T-cell (primary cell): ENCODE data around the gene KDM6A. TPM values are rescaled to one million over a fixed set of nuclear protein-coding genes. Genes with fewer than 3 reads are reported as not detected.
"Not testable (repeated sequence)": the region's sequence is repeated elsewhere in the genome, so short reads cannot be mapped to it uniquely, and the experiment has no call there.

Experiments
- ATAC-seq, 4 experiments: fragments of 200-7000 bp in 3 of 4; fragments of 150-1000 bp in 1 of 4; cut with Tn5 transposase; replicated peaks in 1 of 4; 1 replicate in 3 of 4; 2 replicates in 1 of 4; pipeline ENCODE4 v1.10.0; 2021; ENCODE audit warnings: moderate library complexity in 3 of 4, mild to moderate bottlenecking in 2 of 4, moderate number of reproducible peaks in 1 of 4
- CTCF ChIA-PET, 2 donors: fragments of 300-600 bp; sonication (Branson Sonifier 250); formaldehyde crosslinking; loops; one replicate each; lab custom pipeline; 2022; ENCODE audit warnings: antibody characterized with exemption in 2 of 2; lab: Charles Lee
- POLR2A ChIA-PET, 2 donors: fragments of 300-600 bp; sonication (Branson Sonifier 250); formaldehyde crosslinking; loops; one replicate each; lab custom pipeline; 2022; ENCODE audit warnings: antibody characterized with exemption in 2 of 2; lab: Charles Lee
- DNase-seq, 35 experiments: peaks; one replicate each; pipeline versions ENCODE4 v3.0.0 to v3.0.0-alpha.2; 2013 to 2023
- H3K27ac ChIP-seq: one replicate; pipeline ENCODE4 v1.5.1; 2013; ENCODE audit warnings: low read length
- H3K27me3 ChIP-seq, 2 experiments: replicated peaks in 1 of 2; 1 replicate in 1 of 2; 2 replicates in 1 of 2; pipeline versions ENCODE4 v1.6.1 to v1.7.0; 2013; ENCODE audit warnings: low read length in 1 of 2, mixed read lengths in 1 of 2; ENCODE audit not compliant: control insufficient read depth in 2 of 2, insufficient read depth in 2 of 2; ENCODE audit errors: extremely low read depth in 1 of 2
- H3K36me3 ChIP-seq, 2 donors: 1 replicate in 1 of 2; 2 replicates in 1 of 2; pipeline versions ENCODE4 v1.6.1 to v1.7.0; 2013; ENCODE audit warnings: low read length in 1 of 2; ENCODE audit not compliant: control insufficient read depth in 2 of 2, insufficient read depth in 1 of 2; ENCODE audit errors: extremely low read depth in 1 of 2
- H3K4me1 ChIP-seq, 2 experiments: 1 replicate in 1 of 2; 2 replicates in 1 of 2; pipeline versions ENCODE4 v1.6.1 to v1.7.0; 2013; ENCODE audit warnings: low read length in 2 of 2, mixed read lengths in 1 of 2; ENCODE audit not compliant: insufficient read depth in 2 of 2, control insufficient read depth in 1 of 2; ENCODE audit errors: extremely low read depth in 1 of 2
- H3K4me3 ChIP-seq, 2 donors: 1 replicate in 1 of 2; 2 replicates in 1 of 2; pipeline versions ENCODE4 v1.5.1 to v1.7.0; 2013; ENCODE audit warnings: mild to moderate bottlenecking in 2 of 2, low read length in 1 of 2, moderate library complexity in 1 of 2; ENCODE audit not compliant: control insufficient read depth in 1 of 2; ENCODE audit errors: extremely low read depth in 1 of 2
- H3K9me3 ChIP-seq: 2 replicates; pipeline ENCODE4 v1.7.0; 2013
- H3K27ac Mint-ChIP-seq, 2 donors: one replicate each; pipeline ENCODE4 v1.8.0; 2020 to 2021; ENCODE audit warnings: mild to moderate bottlenecking in 2 of 2, mixed read lengths in 2 of 2
- H3K27me3 Mint-ChIP-seq, 2 donors: one replicate each; pipeline ENCODE4 v1.8.0; 2021 to 2022; ENCODE audit warnings: mixed read lengths in 2 of 2
- H3K36me3 Mint-ChIP-seq: one replicate; pipeline ENCODE4 v1.8.0; 2021; ENCODE audit warnings: mixed read lengths
- H3K4me1 Mint-ChIP-seq, 3 donors: one replicate each; pipeline ENCODE4 v1.8.0; 2020 to 2022; ENCODE audit warnings: mixed read lengths in 3 of 3, mild to moderate bottlenecking in 1 of 3
- H3K4me3 Mint-ChIP-seq, 3 donors: one replicate each; pipeline ENCODE4 v1.8.0; 2020 to 2022; ENCODE audit warnings: mild to moderate bottlenecking in 3 of 3, mixed read lengths in 3 of 3, moderate library complexity in 3 of 3
- H3K9me3 Mint-ChIP-seq, 3 donors: one replicate each; pipeline ENCODE4 v1.8.0; 2020 to 2022; ENCODE audit warnings: mixed read lengths in 3 of 3
- WGBS: methylation state at CpG from one replicate; pipeline ENCODE4 v1.1.5; 2013; ENCODE audit warnings: missing lambda C conversion rate; ENCODE audit not compliant: insufficient coverage; 5-methylcytosine and 5-hydroxymethylcytosine counted together
- total RNA-seq, 35 experiments: library from RNA in 6 of 35; stranded (reverse) in 6 of 35; fragments of 120-200 nt in 1 of 35; gene quantifications; one replicate each; pipeline versions ENCODE4 v1.2.1 to v1.2.4 and lab custom pipeline; 2013 to 2026

Gene KDM6A
- total RNA-seq, 5 donors from 2014 or later (not counting 1 experiment from before 2014, with no cell fraction given), result 37.1 to 97.3 (median 55.7) TPM

DNA sequence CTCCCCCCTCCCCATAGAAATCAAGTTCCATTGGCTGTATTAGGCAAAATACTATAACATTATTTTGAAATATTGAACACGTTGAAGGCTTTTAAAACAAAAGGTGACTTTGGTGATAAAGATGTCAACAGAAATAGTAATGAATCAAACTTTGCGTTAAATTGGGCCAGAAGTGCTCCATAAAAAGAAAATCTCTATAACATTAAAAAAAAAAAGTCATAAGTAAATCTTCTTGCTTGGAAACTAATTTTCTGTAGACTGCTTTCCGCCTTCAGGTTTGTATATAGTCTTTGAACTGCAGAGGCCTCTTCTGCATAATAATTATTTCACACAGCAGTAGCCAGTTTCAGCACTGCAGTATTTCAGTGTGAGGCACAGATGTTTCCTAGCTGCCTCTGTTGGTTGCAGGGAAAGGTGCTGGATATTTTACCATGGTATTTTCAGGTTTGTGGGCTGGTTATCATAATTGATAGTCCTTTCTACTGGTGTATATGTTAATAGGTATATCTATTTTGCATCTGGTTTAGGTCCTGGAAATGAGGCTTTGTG, 158.9 kb downstream of the KDM6A start:
- peaks cover 48 to 64% (median 61%) of the 10 kb centered on the region in 3 donors for H3K4me1 Mint-ChIP-seq
- no peak overlapping the region for H3K27ac Mint-ChIP-seq
- H3K27me3 Mint-ChIP-seq, result no peaks in the 10 kb centered on the region
- Histone ChIP-seq H3K9me3 (no peaks in the 10 kb centered on the region), H3K27ac (no peak overlapping the region), H3K27me3 (no peaks in the 10 kb centered on the region), H3K4me3 (no peak overlapping the region), H3K4me1 (no peaks in the 10 kb centered on the region), H3K36me3 (peaks cover 0 to 6% of the 10 kb centered on the region in 2 donors)
- no peak overlapping the region for H3K4me3 Mint-ChIP-seq
- POLR2A ChIA-PET, result no interaction called here
- CTCF ChIA-PET, result interaction anchor here in 1 of 2 donors (0.6 kb wide), 1 partner anchor 158 kb away, joined by 4 read pairs; no protein-coding TSS in a partner anchor
- no CpG with 5 or more reads among the region's 3 CpGs for whole genome bisulfite sequencing
- no peaks in the 10 kb centered on the region for H3K9me3 Mint-ChIP-seq
- H3K36me3 Mint-ChIP-seq, result peaks cover 7% of the 10 kb centered on the region
- ATAC-seq (no peak), DNase-seq (no peak)

DNA sequence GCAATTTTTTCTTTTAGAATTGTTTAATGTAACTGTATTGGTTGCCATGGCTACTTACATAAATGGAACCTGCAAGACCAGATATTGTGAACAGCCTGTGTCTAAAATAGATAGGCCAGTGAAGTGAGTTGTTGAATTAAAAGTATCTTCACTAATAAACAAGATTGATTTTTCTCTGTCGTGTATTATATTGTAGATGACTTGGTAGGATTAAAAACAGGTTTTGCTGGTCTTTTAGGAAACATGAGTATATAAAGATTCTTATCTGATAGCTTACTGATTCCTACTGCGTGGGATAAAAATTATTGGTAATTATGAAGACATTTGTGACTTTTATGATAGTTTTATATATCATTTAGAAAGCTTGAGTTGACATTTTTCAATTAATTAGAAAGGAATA, 162.1 kb downstream of the KDM6A start:
- ChIA-PET POLR2A (no interaction called here), CTCF (no interaction called here)
- Mint-ChIP-seq H3K27ac (no peak overlapping the region), H3K36me3 (peaks cover 16% of the 10 kb centered on the region), H3K4me3 (no peak overlapping the region), H3K9me3 (no peaks in the 10 kb centered on the region), H3K27me3 (no peaks in the 10 kb centered on the region), H3K4me1 (peaks cover 25 to 39% (median 34%) of the 10 kb centered on the region in 3 donors)
- Histone ChIP-seq H3K27ac (no peak overlapping the region), H3K4me1 (no peaks in the 10 kb centered on the region), H3K27me3 (no peaks in the 10 kb centered on the region), H3K36me3 (no peaks in the 10 kb centered on the region), H3K9me3 (no peaks in the 10 kb centered on the region), H3K4me3 (no peak overlapping the region)
- DNase-seq (no peak), ATAC-seq (no peak)
- WGBS, result no CpG with 5 or more reads among the region's 2 CpGs

DNA sequence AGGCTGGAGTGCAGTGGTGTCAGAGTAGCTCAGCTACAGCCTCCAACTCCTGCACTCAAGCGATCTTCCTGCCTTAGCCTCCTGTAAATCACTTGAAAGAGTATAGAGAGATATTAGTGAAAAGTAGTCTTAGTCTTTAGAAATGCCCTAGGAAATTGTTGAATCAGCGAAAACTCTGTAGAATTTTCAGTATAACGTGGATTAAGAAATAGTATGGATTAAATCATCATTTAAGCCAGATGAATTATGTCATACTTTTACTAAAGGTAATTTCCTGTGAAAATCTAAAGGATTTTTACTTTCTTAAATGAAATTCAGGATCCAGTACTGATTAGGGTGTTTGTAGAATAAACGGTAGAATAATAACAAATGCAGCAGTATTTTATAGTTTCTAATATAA, 163.2 kb downstream of the KDM6A start:
- no peaks in the 10 kb centered on the region for H3K9me3 ChIP-seq
- ATAC-seq, result no peak
- Mint-ChIP-seq H3K9me3 (no peaks in the 10 kb centered on the region), H3K36me3 (peaks cover 16% of the 10 kb centered on the region), H3K27me3 (no peaks in the 10 kb centered on the region), H3K4me3 (no peak overlapping the region), H3K27ac (no peak overlapping the region), H3K4me1 (peaks cover 19 to 29% (median 28%) of the 10 kb centered on the region in 3 donors)
- H3K4me1 ChIP-seq, result no peaks in the 10 kb centered on the region
- H3K4me3 ChIP-seq, result no peak overlapping the region
- no peak overlapping the region for H3K27ac ChIP-seq
- ChIA-PET CTCF (no interaction called here), POLR2A (no interaction called here)
- H3K36me3 ChIP-seq, result no peaks in the 10 kb centered on the region
- no CpG with 5 or more reads among the region's 4 CpGs for WGBS
- H3K27me3 ChIP-seq, result no peaks in the 10 kb centered on the region
- no peak for DNase-seq

DNA sequence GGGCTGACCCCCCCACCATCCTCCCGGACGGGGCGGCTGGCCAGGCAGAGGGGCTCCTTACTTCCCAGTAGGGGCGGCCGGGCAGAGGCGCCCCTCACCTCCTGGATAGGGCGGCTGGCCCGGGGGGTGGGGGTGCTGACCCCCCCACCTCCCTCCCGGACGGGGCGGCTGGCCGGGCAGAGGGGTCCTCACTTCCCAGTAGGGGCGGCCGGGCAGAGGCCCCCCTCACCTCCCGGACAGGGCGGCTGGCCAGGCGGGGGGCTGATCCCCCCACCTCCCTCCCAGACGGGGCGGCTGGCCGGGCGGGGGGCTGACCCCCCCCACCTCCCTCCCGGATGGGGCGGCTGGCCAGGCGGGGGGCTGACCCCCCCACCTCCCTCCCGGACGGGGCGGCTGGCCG, 167.1 kb downstream of the KDM6A start:
- H3K4me1 Mint-ChIP-seq, H3K27ac Mint-ChIP-seq, DNase-seq, H3K9me3 Mint-ChIP-seq, H3K27ac ChIP-seq, H3K27me3 Mint-ChIP-seq, H3K4me3 ChIP-seq, H3K36me3 ChIP-seq, H3K27me3 ChIP-seq, POLR2A ChIA-PET, CTCF ChIA-PET, ATAC-seq, H3K4me1 ChIP-seq, H3K4me3 Mint-ChIP-seq, H3K9me3 ChIP-seq: not testable (repeated sequence)
- H3K36me3 Mint-ChIP-seq, result peaks cover 16% of the 10 kb centered on the region
- no CpG with 5 or more reads among the region's 28 CpGs for WGBS

DNA sequence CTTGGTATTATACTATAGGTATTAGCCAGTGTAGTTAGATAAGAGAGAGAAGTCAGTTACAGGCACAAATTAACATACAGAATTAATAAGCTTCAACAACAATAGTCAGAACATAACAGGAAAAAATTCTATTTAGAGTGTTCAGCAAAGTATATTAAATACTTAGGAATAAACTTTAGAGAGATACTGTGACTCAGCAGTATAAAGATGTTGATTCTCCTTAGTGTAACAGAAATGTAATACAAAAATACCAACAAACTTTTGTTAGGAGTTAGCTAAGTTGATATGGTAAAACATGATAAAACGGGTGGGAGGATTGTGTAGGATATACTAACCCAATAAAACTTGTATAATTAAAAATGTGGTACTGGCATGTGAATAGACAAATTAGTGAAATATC, 173.4 kb downstream of the KDM6A start:
- Histone ChIP-seq H3K4me1 (no peaks in the 10 kb centered on the region), H3K4me3 (no peak overlapping the region), H3K36me3 (peaks cover 0 to 3% of the 10 kb centered on the region in 2 donors), H3K27me3 (no peaks in the 10 kb centered on the region), H3K9me3 (no peaks in the 10 kb centered on the region), H3K27ac (no peak overlapping the region)
- Mint-ChIP-seq H3K27me3 (no peaks in the 10 kb centered on the region), H3K4me3 (no peak overlapping the region), H3K9me3 (no peaks in the 10 kb centered on the region), H3K27ac (no peak overlapping the region), H3K4me1 (peaks cover 15 to 26% (median 26%) of the 10 kb centered on the region in 3 donors), H3K36me3 (peaks cover 16% of the 10 kb centered on the region)
- no CpG with 5 or more reads among the region's 1 CpG for WGBS
- ChIA-PET POLR2A (interaction anchor here (0.6 kb wide), 2 partner anchors 31 kb away, joined by 4 to 8 read pairs; no protein-coding TSS in a partner anchor), CTCF (interaction anchor here (0.6 kb wide), 2 partner anchors 17 to 515 kb away, joined by 3 read pairs; no protein-coding TSS in a partner anchor)
- ATAC-seq, result no peak
- DNase-seq, result no peak

DNA sequence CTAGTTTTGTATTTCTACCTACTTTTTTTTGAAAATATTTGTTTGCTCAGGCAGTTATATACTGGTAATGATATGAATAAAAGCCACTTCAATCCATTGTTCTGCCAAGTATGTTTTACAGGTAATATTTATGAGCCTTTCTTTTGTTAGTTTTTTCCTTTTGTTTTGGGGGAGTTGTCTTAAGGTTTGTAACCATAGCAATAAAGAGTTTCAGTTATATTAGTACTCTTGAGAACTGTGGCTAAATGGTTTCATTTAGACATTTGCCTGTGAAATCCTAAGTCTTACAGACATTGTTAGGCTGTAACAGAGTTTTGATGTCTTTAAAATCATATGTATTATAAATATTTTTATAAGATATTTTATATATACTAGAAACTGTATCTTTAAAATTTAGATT, 177.6 kb downstream of the KDM6A start:
- no peaks in the 10 kb centered on the region for H3K4me1 ChIP-seq
- Mint-ChIP-seq H3K4me1 (peaks cover 15 to 35% (median 26%) of the 10 kb centered on the region in 3 donors), H3K9me3 (no peaks in the 10 kb centered on the region), H3K36me3 (peaks cover 15% of the 10 kb centered on the region), H3K27me3 (no peaks in the 10 kb centered on the region), H3K27ac (no peak overlapping the region), H3K4me3 (no peak overlapping the region)
- POLR2A ChIA-PET, result no interaction called here
- CTCF ChIA-PET, result no interaction called here
- no peaks in the 10 kb centered on the region for H3K9me3 ChIP-seq
- DNase-seq (no peak), ATAC-seq (no peak)
- peaks cover 3 to 8% of the 10 kb centered on the region in 2 donors for H3K36me3 ChIP-seq
- H3K27ac ChIP-seq, result no peak overlapping the region
- H3K4me3 ChIP-seq, result no peak overlapping the region
- no peaks in the 10 kb centered on the region for H3K27me3 ChIP-seq
